OCI-LY7 (cell line): ENCODE measurements around the gene ZCCHC2. TPM values are rescaled to one million over a fixed set of nuclear protein-coding genes. Genes with fewer than 3 reads are reported as not detected.

ENCODE experiments used
- BruUV-seq: library from RNA; stranded (reverse); fragments of 400-500 nt; replicated peaks from 2 replicates; lab custom pipeline; 2021; lab: Mats Ljungman, UMichigan
- CTCF ChIA-PET: fragments of 300-600 bp; sonication (Branson Sonifier 250); formaldehyde crosslinking; loops from one replicate; lab custom pipeline; 2022; ENCODE audit warnings: antibody characterized with exemption; ENCODE audit not compliant: unreplicated experiment; lab: Charles Lee
- POLR2A ChIA-PET: fragments of 300-600 bp; sonication (Branson Sonifier 250); formaldehyde crosslinking; loops from one replicate; lab custom pipeline; 2022; ENCODE audit warnings: antibody characterized with exemption; lab: Charles Lee
- DNase-seq: peaks from one replicate; pipeline ENCODE4 v3.0.0-alpha.2; 2015; ENCODE audit warnings: low spot score
- H2AFZ ChIP-seq: fragments of 200-600 bp; sonication (generic), shearing (Covaris generic); 2 replicates; pipeline ENCODE4 v1.6.1; 2014; ENCODE audit warnings: mild to moderate bottlenecking, antibody characterized with exemption, low read length, moderate library complexity
- H3K27ac ChIP-seq: fragments of 200-600 bp; sonication (generic); 2 replicates; pipeline ENCODE4 v1.5.1; 2014; ENCODE audit warnings: mixed run types, low read depth, mild to moderate bottlenecking, moderate library complexity, low read length, inconsistent platforms; ENCODE audit not compliant: poor library complexity, severe bottlenecking
- H3K36me3 ChIP-seq: fragments of 200-600 bp; sonication (generic); 2 replicates; pipeline ENCODE4 v1.6.1; 2014; ENCODE audit warnings: mild to moderate bottlenecking, antibody characterized with exemption, low read length, moderate library complexity, mixed read lengths; ENCODE audit not compliant: insufficient read depth
- H3K4me1 ChIP-seq: fragments of 200-600 bp; sonication (generic); 2 replicates; pipeline ENCODE4 v1.5.1; 2014; ENCODE audit warnings: mild to moderate bottlenecking, low read length; ENCODE audit not compliant: insufficient read depth, poor library complexity, severe bottlenecking
- H3K4me2 ChIP-seq: fragments of 200-600 bp; sonication (generic); 2 replicates; pipeline ENCODE4 v1.6.1; 2014; ENCODE audit warnings: mild to moderate bottlenecking, low read length
- H3K4me3 ChIP-seq: fragments of 200-600 bp; sonication (generic); 2 replicates; pipeline ENCODE4 v1.5.1; 2014; ENCODE audit warnings: mild to moderate bottlenecking, low read depth, low read length; ENCODE audit not compliant: poor library complexity, severe bottlenecking
- H3K79me2 ChIP-seq: fragments of 200-600 bp; sonication (generic); 2 replicates; pipeline ENCODE4 v1.6.1; 2016; ENCODE audit warnings: low read depth, mild to moderate bottlenecking, low read length, moderate library complexity, mixed read lengths; ENCODE audit not compliant: insufficient read depth
- H3K9me2 ChIP-seq: fragments of 200-600 bp; sonication (generic); 2 replicates; pipeline ENCODE4 v1.6.1; 2016; ENCODE audit warnings: mild to moderate bottlenecking, low read length, mixed read lengths; ENCODE audit not compliant: insufficient read depth
- H3K9me3 ChIP-seq: fragments of 200-600 bp; sonication (generic); 2 replicates; pipeline ENCODE4 v1.6.1; 2014; ENCODE audit warnings: mild to moderate bottlenecking, mixed run types, low read length, mixed read lengths
- H4K20me1 ChIP-seq: fragments of 200-600 bp; sonication (generic); 2 replicates; pipeline ENCODE4 v1.6.1; 2014; ENCODE audit warnings: mild to moderate bottlenecking, antibody characterized with exemption, low read length, moderate library complexity, mixed read lengths; ENCODE audit not compliant: insufficient read depth
- EZH2phosphoT487 ChIP-seq: fragments of 200-600 bp; sonication (generic); IDR thresholded peaks from 2 replicates; pipeline ENCODE4 v1.6.1; 2018; ENCODE audit warnings: low read depth, borderline replicate concordance, mild to moderate bottlenecking, mixed run types, antibody characterized with exemption, low read length, moderate library complexity, mixed read lengths
- intact Hi-C: fragments of 100-400 bp; cut with micrococcal nuclease; formaldehyde crosslinking; loops from one replicate; pipeline ENCODE4 v1.10.0; 2022; ENCODE audit not compliant: unreplicated experiment
- total RNA-seq, 2 experiments: library from RNA; depleted of rRNA in 1 of 2; stranded (reverse); fragments of >200 nt in 1 of 2; shearing (Covaris generic) in 1 of 2; gene quantifications; 2 replicates each; pipeline ENCODE4 v1.2.3, GENCODE V29; 2014 to 2022
- TF ChIP-seq, protein P1 (sequence below): fragments of 200-600 bp; sonication (generic); conservative IDR thresholded peaks from 2 replicates; pipeline ENCODE4 v1.5.1; 2014; ENCODE audit warnings: mild to moderate bottlenecking, antibody characterized with exemption, low read length, moderate library complexity, mixed read lengths

The ZCCHC2 gene
- total RNA-seq, 2 experiments from 2014 or later, result 16.9 to 17.5 TPM

DNA sequence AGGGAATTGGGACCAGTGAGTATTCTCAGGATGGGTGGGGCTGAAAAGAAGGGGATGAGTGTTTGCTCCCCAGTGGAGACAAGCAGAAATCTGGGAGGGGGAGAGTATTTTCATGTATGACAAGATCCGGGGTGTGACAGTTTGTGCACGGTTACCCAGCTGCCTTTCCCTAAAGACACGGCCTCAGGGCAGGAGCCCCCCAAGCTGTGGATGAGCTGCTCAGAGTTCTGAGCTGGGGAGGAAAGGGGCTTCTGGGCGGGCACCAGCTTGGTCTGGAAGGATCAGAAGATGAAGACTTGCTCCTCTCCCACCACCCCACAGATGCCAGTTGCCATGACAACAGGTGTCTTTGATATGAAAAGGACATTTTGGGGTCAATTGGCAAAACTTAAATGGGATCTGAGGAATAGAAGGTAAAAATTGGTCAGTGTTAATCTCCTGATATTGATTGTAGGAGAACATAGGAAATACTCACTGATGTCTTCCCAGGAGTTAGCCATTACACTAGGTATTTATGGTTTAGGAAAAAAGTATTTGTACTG is 29.2 kb downstream of the ZCCHC2 start:
- DNase-seq, result no peak
- no peaks in the 10 kb centered on the region for H3K79me2 ChIP-seq
- no peaks in the 10 kb centered on the region for H3K9me2 ChIP-seq
- no peak overlapping the region for H3K27ac ChIP-seq
- no peaks in the 10 kb centered on the region for H4K20me1 ChIP-seq
- intact Hi-C loops, result no loop called here
- ChIA-PET POLR2A (no interaction called here), CTCF (no interaction called here)
- no peaks in the 10 kb centered on the region for H3K4me1 ChIP-seq
- no peaks in the 10 kb centered on the region for H3K9me3 ChIP-seq
- no peak overlapping the region for H3K4me3 ChIP-seq
- BruUV-seq, result no TSS peak
- peaks cover 48% of the 10 kb centered on the region for H3K36me3 ChIP-seq
- H2AFZ ChIP-seq, result no peak overlapping the region
- no peak overlapping the region for H3K4me2 ChIP-seq
- TF ChIP-seq EZH2phosphoT487, result no peak
- TF ChIP-seq, protein P1, sequence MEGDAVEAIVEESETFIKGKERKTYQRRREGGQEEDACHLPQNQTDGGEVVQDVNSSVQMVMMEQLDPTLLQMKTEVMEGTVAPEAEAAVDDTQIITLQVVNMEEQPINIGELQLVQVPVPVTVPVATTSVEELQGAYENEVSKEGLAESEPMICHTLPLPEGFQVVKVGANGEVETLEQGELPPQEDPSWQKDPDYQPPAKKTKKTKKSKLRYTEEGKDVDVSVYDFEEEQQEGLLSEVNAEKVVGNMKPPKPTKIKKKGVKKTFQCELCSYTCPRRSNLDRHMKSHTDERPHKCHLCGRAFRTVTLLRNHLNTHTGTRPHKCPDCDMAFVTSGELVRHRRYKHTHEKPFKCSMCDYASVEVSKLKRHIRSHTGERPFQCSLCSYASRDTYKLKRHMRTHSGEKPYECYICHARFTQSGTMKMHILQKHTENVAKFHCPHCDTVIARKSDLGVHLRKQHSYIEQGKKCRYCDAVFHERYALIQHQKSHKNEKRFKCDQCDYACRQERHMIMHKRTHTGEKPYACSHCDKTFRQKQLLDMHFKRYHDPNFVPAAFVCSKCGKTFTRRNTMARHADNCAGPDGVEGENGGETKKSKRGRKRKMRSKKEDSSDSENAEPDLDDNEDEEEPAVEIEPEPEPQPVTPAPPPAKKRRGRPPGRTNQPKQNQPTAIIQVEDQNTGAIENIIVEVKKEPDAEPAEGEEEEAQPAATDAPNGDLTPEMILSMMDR, result no peak

DNA sequence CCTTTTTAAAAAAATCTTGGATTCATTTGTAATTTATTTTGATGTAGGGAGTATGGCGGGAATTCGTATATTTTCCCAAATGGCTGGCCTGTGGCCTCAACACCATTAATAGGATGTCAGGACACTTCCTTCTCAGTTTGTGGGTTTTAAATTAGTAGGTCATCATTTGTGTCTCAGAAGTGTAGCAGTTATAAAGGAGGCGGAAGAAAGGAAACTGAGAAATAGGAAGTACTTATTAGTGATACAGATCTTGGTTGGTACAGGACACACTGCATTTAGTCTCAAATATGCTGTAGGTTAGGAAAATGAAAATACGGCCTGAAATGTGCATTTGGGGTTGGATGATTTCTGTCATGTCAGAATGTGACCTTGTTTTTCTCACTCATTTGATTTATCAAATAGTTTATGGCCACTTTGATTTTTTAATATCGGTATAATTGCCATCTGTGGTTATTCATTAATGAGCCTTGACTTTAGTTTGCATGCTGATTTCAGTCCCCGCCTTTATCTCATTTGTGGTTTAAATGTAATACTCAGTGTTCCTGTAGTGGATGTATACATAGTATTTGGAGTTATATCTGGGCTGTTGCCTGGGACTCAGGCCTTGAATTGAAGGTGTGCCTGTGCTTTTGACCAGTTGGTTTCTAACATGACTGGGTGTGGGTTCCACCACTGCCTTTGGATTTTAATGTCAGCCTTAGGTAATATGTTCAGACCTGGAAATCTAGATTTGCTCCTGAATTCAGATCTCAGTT is 31.4 kb downstream of the ZCCHC2 start:
- Histone ChIP-seq H3K9me3 (no peaks in the 10 kb centered on the region), H3K4me3 (no peak overlapping the region), H2AFZ (no peak overlapping the region), H3K79me2 (no peaks in the 10 kb centered on the region), H3K27ac (no peak overlapping the region), H3K9me2 (no peaks in the 10 kb centered on the region), H3K4me2 (no peak overlapping the region), H3K36me3 (peaks cover 68% of the 10 kb centered on the region), H4K20me1 (no peaks in the 10 kb centered on the region), H3K4me1 (no peaks in the 10 kb centered on the region)
- intact Hi-C loops, result no loop called here
- ChIA-PET POLR2A (no interaction called here), CTCF (no interaction called here)
- no peak for DNase-seq
- no peak for TF ChIP-seq EZH2phosphoT487
- TF ChIP-seq, protein P1, result no peak
- BruUV-seq, result no TSS peak

DNA sequence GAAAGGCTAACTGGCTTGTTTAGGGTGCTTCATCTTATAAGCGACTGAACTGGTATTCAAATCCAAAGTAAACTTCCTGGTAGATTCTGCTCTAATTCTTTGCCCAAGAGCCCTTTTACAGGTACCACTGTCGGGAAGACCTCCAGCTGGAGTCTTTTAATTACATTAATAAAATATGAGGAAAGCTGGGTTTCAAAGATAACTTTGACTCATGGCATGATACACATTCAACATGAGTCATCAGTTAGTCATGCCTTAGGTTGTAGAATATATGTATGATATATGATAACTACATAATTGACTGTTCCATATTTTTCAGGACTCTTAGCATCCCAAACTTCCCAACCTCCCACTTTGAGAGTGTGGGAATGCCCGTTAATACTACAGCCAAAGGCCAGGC is 32.3 kb downstream of the ZCCHC2 start:
- intact Hi-C loops, result no loop called here
- no peak for DNase-seq
- H3K36me3 ChIP-seq, result peaks cover 70% of the 10 kb centered on the region
- TF ChIP-seq, protein P1, result no peak
- no peak for TF ChIP-seq EZH2phosphoT487
- no peak overlapping the region for H3K27ac ChIP-seq
- ChIA-PET CTCF (no interaction called here), POLR2A (no interaction called here)
- H3K79me2 ChIP-seq, result no peaks in the 10 kb centered on the region
- no peak overlapping the region for H3K4me3 ChIP-seq
- H2AFZ ChIP-seq, result no peak overlapping the region
- H3K9me3 ChIP-seq, result no peaks in the 10 kb centered on the region
- no peak overlapping the region for H3K4me2 ChIP-seq
- H3K4me1 ChIP-seq, result no peaks in the 10 kb centered on the region
- no TSS peak for BruUV-seq
- no peaks in the 10 kb centered on the region for H3K9me2 ChIP-seq
- H4K20me1 ChIP-seq, result no peaks in the 10 kb centered on the region
